Measurements from ENCODE around the gene RPP21. TPM values are rescaled to one million over a fixed set of nuclear protein-coding genes. Genes with fewer than 3 reads are reported as not detected.

Gene RPP21
- total RNA-seq, 1 donor from 2014 or later = 59.4 TPM

- Mint-ChIP-seq H3K9me3 (ENCODE audit: low read depth) (no peaks in the 10 kb centered on the region), H3K27me3 (no peaks in the 10 kb centered on the region), H3K27ac (peak overlapping the region; percentile 99), H3K36me3 (ENCODE audit: insufficient read depth) (peaks cover 7% of the 10 kb centered on the region), H3K4me3 (ENCODE audit: low read depth) (peak overlapping the region; percentile 90), H3K4me1 (ENCODE audit: low read depth) (peaks cover 29% of the 10 kb centered on the region)
- DNase-seq (ENCODE audit: low spot score, unreplicated experiment) = peak; percentile 64
- TF ChIP-seq CTCF (IDR thresholded peaks at IDR 0.05; ENCODE audit: unreplicated experiment) = no peak
These were observed 19.0 kb upstream of the RPP21 start for GRCh38 chr6:30325873-30326525.

GRCh38 chr6:30326526-30327231 is 18.3 kb upstream of the RPP21 start, which contains the start of gene TRIM39:
Gene TRIM39 (plus strand): TSS chr6:30326927. CDS start chr6:30329318, 2,391 bp downstream.
- H3K4me3 Mint-ChIP-seq (ENCODE audit: low read depth) = peak within 1 kb of the TSS; percentile 90
- peak within 1 kb of the TSS; percentile 99 for H3K27ac Mint-ChIP-seq
- H3K27me3 Mint-ChIP-seq = no peaks in the 10 kb centered on the region
- peaks cover 7% of the 10 kb centered on the region for H3K36me3 Mint-ChIP-seq (ENCODE audit: insufficient read depth)
- no peak for TF ChIP-seq CTCF (IDR thresholded peaks at IDR 0.05; ENCODE audit: unreplicated experiment)
- peak; percentile 61 for DNase-seq (ENCODE audit: low spot score, unreplicated experiment)
- H3K4me1 Mint-ChIP-seq (ENCODE audit: low read depth) = peaks cover 29% of the 10 kb centered on the region
- no peaks in the 10 kb centered on the region for H3K9me3 Mint-ChIP-seq (ENCODE audit: low read depth)

GRCh38 chr6:30327232-30327746 is 17.7 kb upstream of the RPP21 start:
- Mint-ChIP-seq H3K4me1 (ENCODE audit: low read depth) (peaks cover 29% of the 10 kb centered on the region), H3K9me3 (ENCODE audit: low read depth) (no peaks in the 10 kb centered on the region)
- DNase-seq (ENCODE audit: low spot score, unreplicated experiment) = no peak

GRCh38 chr6:30328397-30328796 is 16.6 kb upstream of the RPP21 start:
- peak overlapping the region; percentile 90 for H3K4me3 Mint-ChIP-seq (ENCODE audit: low read depth)
- peak overlapping the region; percentile 97 for H3K27ac Mint-ChIP-seq
- no peak for TF ChIP-seq CTCF (IDR thresholded peaks at IDR 0.05; ENCODE audit: unreplicated experiment)
- peaks cover 27% of the 10 kb centered on the region for H3K4me1 Mint-ChIP-seq (ENCODE audit: low read depth)
- H3K27me3 Mint-ChIP-seq = no peaks in the 10 kb centered on the region
- H3K9me3 Mint-ChIP-seq (ENCODE audit: low read depth) = no peaks in the 10 kb centered on the region
- DNase-seq (ENCODE audit: low spot score, unreplicated experiment) = no peak
- peaks cover 7% of the 10 kb centered on the region for H3K36me3 Mint-ChIP-seq (ENCODE audit: insufficient read depth)

More at GRCh38 chr6:30327232-30327746, 17.7 kb upstream of the RPP21 start:
- H3K27ac Mint-ChIP-seq = peak overlapping the region; percentile 97
- H3K27me3 Mint-ChIP-seq = no peaks in the 10 kb centered on the region
- H3K4me3 Mint-ChIP-seq (ENCODE audit: low read depth) = peak overlapping the region; percentile 90
- peaks cover 7% of the 10 kb centered on the region for H3K36me3 Mint-ChIP-seq (ENCODE audit: insufficient read depth)
- TF ChIP-seq CTCF (IDR thresholded peaks at IDR 0.05; ENCODE audit: unreplicated experiment) = no peak

- peaks cover 24% of the 10 kb centered on the region for H3K4me1 Mint-ChIP-seq (ENCODE audit: low read depth)
- no peak for DNase-seq (ENCODE audit: low spot score, unreplicated experiment)
- no peak for TF ChIP-seq CTCF (IDR thresholded peaks at IDR 0.05; ENCODE audit: unreplicated experiment)
- no peak overlapping the region for H3K27ac Mint-ChIP-seq
- no peak overlapping the region for H3K4me3 Mint-ChIP-seq (ENCODE audit: low read depth)
- no peaks in the 10 kb centered on the region for H3K9me3 Mint-ChIP-seq (ENCODE audit: low read depth)
- peaks cover 9% of the 10 kb centered on the region for H3K36me3 Mint-ChIP-seq (ENCODE audit: insufficient read depth)
- H3K27me3 Mint-ChIP-seq = no peaks in the 10 kb centered on the region
These were observed 15.6 kb upstream of the RPP21 start for GRCh38 chr6:30329331-30329730.

Measured in progenitor cell of endocrine pancreas (in vitro differentiated cells).